ENCODE results near the gene USP22.
"Not testable (repeated sequence)": the region's sequence is repeated elsewhere in the genome, so short reads cannot be mapped to it uniquely, and the experiment has no call there.

Gene USP22

DNA sequence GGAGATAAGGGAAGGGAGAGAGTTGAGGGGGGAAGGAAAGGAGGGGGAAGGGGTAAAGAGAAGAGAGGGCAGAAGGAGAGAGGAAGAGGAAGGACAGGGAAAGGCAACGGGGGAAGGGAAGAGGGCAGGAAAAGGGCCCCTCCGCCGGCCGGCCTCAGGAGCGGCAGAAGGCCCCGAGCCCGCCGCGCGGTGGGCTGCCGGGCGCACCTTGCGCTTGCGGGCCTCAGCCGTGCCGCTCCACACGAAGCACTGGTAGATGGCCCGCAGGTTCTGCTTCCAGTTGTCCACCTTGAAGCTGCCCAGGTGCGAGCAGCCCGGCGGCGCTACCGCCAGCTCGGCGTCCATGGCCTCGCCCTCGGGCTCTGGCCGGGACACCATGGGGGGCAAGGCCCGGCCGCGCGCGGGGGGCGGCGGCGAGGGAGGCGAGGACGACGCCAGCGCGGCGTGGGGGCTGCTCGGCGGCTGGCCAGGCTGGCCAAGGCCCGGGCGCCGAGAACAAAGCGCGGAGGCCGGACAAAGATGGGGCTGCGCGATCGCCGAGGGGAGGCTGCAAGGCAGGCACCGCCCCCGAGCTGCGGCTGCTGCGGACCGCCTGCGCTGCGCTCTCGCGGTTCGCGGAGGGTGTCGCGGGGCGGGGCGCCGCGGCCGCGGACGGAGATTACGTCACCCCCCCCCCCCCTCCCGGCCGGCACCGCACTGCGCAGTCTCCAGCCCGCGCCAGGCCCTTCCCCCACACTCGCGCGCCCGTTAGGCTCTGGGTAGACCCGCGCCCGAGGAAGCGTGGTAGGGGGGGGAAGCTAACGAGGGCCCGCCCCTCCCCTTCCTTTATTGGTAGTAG is at the start of gene USP22:
Gene USP22, minus strand, starts transcription at position 554 of the 838 bp plus-strand sequence. Its CDS starts 176 bp downstream, at position 378.
- no peak for DNase-seq (ENCODE audit: low spot score)

DNA sequence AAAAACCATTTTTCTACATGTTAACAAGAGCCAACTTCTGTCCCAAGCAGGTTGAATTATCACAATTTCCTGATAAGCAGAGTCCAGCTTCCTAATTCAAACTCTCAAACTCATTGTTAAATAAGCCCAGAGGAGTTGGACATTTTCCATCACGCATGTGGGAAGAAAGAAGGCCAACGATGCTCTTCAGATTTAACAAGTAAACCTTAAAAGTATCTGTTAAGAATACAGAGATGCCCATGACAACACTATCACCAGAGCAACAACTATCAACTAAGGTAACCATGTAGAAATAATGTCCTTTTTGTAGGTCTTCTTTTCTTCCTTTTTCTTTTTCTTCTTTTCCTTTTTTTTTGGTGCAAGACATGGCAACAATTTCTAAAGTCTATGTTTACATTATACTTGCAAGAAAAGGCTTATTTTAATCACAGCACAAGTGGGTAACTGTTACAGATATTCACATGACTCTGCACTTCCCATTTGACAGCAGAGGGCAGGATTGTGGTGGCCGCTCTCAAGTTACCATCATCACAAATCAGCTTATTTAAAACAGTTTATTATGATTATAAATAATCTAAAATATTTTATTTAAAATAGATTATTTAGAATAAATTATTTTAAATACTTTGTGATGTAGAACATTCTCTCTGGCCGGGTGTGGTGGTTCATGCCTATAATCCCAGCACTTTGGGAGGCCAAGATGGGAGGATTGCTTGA is 48.2 kb upstream of the USP22 start:
- DNase-seq (ENCODE audit: low spot score), result peak; percentile 69

DNA sequence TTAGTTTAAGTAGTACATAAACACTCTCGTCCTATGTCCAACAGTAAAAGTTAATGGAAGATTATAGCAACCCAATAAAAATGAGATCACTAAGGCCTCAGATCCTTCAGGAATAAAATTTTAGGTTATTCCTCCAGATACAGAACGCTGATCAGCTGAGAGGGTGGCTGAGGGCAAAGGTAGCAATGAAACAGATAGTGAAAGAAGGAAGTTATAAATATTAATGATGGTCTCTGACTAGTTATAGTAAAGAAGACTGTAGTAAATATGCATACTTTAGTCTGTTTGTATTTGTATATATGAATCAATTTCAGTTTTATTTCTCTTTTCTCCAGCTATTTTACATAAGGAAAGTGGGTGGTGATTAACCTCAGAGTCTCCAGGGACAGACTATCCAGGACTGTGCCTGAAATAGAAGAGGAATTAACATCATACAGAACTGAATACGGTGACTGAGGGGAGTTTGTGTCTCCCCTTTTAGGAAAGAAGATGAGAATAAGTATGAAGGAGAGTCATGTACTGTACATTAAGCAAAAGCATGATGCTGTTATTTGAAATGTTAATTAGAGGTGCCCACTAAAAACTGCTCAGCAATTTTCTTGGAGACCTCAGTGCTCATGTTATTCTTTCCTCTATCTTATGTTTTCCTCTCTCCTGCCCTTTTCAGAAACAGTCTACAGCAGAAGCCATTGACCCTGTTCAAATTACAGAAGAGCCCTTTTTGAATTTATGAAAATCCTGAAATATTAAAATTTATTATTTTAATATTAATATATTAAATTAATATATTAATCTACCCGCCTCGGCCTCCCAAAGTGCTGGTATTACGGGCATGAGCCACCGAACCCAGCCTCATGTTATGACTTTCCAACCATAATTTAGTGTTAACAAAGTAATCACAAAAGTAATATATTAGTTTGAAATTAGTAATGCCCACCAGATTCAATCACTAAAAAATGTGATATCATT is 47.4 kb upstream of the USP22 start:
- DNase-seq (ENCODE audit: low spot score), result no peak

DNA sequence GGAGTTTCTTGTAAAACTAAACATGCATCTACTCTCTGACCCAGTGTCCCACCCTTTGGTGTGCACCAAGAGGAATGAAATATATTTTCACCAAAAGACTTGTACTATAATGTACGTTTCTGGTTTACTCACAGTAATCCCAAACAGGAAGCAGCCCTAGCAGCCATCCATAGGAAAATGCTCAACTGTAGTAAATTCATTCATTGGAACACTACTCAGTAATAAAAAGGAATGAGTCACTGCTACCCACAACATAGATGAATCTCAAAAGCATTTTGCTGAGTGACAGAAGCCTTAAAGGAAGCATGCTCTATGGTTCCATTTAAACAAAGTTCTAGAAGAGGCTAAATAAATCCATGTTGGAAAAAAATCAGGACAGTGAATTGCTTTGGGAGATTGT is 46.3 kb upstream of the USP22 start:
- DNase-seq (ENCODE audit: low spot score), result no peak

DNA sequence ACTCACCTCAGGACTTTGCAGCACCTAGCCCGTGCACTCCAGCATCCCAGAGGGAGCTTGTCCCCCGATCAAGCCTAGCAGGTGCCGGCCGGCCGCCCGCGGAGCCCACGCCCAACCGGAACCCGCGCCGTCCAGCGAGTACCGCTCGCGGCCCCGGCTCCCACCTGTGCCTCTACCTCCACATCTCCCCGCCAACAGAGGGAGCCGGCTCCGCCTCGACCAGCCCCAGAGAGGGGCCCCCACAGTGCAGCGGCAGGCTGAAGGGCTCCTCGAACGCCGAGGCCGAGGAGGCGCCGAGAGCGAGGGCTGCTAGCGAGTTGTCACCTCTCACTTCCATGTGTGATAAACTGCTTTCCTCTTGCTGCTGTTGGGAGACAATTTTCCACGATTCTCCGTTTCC is 42.9 kb upstream of the USP22 start:
- DNase-seq (ENCODE audit: low spot score), result no peak

DNA sequence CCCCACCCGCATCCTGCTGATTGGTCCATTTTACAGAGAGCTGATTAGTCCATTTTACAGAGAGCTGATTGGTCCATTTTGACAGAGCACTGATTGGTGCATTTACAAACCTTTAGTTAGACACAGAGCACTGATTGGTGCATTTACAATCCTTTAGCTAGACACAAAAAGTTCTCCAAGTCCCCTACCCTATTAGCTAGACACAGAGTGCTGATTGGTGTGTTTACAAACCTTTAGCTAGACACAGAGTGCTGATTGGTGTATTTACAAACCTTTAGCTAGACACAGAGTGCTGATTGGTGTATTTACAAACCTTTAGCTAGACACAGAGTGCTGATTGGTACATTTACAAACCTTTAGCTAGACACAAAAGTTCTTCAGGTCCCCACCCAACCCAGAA is 42.5 kb upstream of the USP22 start:
- not testable (repeated sequence) for DNase-seq (ENCODE audit: low spot score)

DNA sequence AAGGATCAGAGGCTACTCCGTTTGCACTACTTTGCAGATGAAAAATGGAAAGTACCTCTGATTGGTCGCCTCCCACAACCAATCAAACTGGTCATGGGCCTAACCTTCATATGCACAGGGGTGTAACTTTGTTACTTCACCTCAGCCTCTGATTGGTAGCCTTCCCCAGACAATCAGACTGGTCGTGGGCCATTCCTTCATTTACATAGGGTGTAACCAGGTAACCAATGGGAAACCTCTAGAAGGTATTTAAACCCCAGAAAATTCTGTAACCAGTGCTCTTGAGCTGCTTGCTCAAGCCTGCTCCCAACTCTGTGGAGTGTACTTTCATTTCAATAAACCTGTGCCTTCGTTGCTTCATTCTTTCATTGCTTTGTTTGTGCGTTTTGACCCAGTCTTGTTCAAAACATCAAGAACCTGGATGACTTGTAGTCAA is 39.2 kb upstream of the USP22 start:
- no peak for DNase-seq (ENCODE audit: low spot score)

DNA sequence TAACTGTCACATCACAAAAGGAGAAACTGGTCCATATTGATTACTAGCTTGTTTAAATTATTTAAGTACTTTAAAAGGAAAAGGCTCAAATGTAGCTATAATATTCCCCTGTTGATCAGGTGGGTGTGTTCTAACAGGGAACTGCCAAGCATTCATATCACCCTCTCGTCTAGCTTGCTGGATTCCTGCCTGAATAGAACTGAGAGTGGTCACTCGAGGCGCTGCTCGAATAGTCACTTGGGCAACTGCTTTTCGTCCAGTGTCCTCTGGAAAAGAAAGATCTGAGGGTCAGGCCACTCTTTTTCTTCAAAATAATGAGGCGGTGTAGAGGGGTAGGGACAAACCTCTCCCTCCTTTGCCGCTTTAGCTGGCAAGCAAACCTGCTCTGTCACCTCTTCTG is 36.4 kb upstream of the USP22 start:
- peak; percentile 24 for DNase-seq (ENCODE audit: low spot score)

DNA sequence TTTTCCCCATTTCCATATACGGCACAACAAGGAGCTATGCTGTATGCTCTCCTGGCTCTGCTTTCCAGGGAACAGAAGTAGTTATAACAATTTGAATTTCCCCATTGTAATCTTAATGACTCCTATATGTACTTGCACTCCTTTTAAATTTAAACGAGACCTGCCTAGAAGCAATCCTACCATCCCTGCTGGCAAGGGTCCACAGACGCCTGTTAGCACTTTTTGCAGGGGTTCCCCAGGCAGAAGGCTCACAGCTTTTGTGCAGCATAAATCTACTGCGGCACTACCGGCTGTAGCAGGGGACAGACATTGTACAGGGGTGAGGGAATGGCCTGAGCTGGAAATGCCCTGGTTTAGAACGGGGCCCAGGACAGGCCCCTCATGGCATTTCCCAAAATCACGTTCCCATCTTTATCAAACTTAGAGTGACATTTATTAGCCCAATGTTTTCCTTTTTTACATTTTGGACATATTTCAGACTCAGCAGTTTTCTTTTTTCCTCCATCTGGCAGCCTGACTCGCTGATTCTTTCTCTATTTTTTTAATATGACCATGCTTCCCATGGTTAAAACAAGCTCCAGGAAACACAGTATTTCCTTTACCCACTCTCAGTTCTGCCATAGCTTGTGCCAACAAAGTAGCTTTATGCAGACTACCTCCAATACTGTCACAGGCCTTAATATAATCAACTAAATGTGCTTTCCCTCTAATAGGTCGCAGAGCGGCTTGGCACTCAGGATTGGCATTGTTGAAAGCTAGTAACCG is 35.4 kb upstream of the USP22 start:
- DNase-seq (ENCODE audit: low spot score), result peak; percentile 19

DNA sequence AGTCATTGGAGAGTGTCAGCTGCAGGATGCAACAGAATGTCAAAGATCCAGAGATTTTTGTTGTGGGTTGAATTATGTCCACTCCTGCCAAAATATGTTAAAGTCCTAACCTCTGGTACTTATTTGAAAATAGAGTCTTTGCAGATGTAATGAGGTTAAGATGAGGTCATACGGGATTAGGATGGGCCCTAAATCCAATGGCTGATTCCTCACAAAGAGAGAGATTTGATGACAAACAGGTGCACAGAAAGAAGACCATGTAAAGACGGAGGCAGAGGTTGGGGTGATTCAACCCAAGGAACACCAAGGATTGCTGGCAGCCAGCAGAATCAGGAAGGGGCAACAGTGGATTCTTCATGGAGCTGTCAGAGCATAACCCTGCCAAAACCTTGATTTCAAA is 34.5 kb upstream of the USP22 start:
- DNase-seq (ENCODE audit: low spot score), result no peak

DNA sequence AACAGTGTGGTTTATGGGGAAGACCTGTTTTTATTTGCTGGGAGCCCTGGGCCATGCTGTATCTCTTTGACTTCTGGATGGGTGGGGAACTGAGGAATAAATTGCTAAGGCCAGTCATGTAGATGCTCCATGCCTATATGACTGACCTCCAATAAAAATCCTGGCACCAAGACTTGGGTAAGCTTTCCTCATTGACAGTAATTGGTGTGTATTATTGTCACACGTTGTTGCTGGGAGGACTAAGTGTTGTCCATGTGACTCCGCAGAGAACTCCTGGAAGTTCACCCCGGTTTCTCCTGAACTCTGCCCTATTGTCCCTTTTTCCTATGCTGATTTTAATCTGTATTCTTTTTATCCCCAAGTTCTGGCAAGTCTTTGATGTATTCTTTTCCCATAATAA is 33.4 kb upstream of the USP22 start:
- DNase-seq (ENCODE audit: low spot score), result peak; percentile 28

DNA sequence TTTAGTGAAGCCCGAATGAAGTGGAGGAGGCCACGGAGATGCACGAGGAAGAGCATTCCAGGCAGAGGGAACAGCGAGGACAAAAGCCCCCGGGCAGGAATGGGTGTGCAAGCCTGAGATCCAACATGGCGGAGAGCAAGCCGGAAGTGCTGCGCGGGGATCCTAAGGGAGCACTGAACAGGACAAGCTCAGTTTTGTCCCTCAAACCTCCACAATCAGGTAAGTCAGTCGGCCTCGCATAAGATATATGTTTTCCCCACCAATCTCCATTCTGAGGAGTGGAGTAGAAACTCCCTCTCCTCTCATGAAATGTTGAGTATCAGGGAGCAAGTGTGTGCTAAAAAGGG is 32.9 kb upstream of the USP22 start:
- no peak for DNase-seq (ENCODE audit: low spot score)

DNA sequence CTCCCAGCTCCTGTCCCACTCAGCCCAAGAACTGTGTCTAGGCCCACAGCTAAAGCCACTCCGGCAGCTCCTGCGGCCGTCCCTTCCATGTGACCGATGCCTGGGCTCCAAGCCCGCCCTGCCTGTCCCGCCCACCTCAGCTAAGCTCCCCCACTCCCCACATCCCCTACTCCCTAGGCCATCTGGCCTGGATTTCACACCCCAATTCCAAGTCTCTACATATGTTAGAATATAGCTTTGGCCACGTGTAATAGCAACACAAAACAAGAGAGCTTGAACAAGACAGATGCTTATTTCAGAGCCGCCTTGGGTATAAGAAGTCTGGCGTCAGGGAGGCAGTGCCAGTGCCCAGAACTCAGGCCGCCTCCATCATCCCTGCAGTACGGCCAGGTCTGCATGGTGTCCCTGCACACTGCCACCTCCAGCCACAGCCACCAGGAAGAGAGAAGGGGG is 30.0 kb upstream of the USP22 start:
- no peak for DNase-seq (ENCODE audit: low spot score)

DNA sequence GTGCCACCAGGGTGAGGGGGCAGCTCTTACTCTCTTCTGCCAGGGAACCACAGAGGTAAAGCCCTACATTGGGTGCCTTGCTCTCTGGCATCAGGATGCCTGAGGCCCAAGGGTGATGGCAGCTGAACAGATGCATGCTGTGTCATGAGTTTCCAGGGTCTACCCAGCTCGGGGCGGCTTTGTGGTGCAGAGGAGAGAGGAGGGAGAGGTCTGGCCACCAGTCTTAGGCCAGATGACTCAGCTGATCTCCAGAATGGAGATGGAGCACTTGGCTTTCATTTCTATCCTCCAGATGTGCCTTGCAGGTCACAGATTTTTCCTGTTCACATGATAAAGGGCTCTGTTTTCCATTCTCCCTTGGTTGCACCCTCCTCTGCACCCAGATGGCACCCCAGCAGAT is 23.6 kb upstream of the USP22 start:
- DNase-seq (ENCODE audit: low spot score), result no peak

DNA sequence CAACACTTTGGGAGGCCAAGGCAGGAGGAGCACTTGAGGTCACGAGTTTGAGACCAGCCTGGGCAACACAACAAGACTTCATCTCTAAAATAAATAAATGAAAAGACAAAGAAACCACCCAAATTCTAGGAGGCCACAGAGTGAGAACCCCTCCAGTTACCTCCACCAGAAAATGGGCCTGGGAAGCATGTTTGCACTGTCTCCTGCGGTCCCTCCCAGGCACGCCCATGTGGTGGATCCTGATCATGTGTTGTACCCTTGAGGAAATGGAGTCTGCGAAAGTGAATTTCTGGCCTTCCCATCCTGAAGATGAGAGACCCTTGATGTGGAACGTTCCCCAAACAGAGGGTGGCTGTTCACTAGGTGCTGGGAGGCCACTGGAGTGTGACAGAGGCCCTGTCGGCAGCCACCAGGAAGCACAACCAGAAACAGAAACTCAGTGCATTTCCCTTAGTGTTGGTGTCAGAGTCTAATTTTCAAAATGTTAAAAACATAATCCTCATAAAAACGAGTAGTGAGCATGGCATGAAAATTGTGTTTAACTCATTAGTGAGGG is 19.2 kb upstream of the USP22 start:
- DNase-seq (ENCODE audit: low spot score), result no peak

DNA sequence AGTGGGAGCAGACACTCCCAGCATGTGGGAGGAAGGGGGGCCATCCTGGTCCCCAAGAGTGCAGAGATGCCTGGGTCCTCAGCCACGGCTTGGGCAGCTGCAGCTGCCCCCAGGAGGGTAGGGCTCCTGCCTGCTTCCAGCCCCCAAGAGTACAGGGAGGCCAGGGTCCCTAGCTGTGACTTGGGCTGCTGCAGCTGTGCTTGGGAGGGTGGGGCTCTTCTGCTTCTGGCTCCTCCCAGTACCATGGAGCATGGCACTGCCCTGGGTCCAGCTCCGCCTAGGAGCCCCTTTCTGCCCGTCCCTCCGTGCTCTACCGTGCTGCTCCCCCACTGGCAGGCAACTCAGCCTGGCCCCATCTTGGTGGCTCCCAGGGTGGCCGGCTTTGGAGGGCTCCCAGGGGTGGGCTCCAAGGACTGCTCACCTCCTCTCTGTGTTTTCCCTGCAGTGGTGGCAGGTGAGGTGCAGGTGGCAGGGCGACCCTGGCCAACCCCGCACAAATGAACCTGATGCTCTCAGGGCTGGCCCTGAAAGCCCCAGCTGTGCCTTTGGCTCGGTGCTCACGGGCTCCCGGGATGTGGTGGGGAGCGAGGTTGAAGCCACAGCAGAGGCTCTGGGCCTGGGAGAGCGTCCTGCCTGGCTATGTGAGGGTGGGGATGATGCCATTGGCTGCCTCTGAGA is 18.5 kb upstream of the USP22 start:
- no peak for DNase-seq (ENCODE audit: low spot score)

DNA sequence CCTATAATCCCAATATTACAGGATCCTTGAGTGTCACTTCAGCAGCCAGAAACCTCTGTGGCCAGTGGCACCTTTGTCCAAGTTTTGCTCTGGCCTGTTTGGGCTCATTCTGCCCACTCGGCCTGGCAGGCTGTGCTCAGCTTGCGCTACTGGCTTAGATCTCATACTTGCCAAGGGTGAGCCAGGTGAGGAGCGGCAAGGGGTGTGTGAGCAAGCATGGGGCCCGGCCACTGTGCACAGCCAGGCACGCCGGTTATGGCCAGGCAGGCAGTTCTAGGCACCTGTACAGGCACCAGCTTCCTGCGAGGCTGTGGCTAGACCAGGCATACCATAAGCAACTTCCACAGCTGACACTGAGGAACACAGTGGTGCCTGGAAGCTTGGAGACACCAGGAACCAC is 16.9 kb upstream of the USP22 start:
- no peak for DNase-seq (ENCODE audit: low spot score)

DNA sequence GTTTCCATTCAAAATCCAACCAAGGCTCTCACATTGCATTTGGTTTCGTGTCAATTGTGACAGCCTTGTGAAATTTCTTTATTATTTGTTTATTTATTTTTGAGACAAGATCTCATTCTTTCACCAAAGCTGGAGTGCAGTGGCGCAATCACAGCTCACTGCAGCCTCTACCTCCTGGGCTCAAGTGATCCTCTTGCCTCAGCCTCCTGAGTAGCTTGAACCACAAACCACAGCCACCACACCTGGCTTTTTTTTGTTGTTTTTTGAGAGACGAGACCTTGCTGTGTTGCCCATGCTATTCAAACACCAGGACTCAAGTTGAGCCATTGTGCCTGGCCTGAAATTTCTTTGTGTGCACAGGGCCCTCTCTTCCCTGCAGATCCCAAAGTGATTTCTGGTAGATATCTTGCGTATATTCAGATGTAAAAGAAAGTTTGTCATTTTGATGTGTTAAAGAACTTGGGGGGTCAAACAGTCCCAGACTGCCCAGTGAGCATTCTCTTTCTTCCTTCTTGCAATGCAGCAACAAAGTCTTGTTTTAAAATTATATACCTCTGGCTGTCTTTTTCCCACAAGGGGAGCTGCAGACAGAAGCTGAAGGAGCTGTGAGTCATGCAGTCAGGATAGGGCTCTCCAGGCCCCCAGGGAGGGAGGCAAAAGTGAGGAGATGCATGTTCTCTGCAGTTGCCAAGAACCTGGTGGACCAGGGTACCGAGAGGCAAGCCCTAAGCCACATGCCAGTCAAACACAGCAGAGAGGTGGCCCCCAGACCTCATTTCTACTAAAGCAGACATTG is 15.5 kb upstream of the USP22 start:
- DNase-seq (ENCODE audit: low spot score), result no peak

DNA sequence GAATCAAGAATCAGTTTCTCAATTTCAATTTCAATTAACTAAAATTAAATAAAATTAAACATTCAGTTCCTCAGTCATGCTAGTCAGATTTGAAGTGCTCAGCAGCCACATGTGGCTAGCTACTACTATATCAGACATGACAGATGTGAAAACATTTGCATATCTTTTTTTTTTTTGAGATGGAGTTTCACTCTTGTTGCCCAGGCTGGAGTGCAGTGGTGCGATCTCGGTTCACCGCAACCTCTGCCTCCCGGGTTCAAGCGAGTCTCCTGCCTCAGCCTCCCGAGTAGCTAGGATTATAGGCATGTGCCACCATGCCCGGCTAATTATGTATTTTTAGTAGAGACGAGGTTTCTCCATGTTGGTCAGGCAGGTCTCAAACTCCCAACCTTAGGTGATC is 10.2 kb upstream of the USP22 start:
- not testable (repeated sequence) for DNase-seq (ENCODE audit: low spot score)

DNA sequence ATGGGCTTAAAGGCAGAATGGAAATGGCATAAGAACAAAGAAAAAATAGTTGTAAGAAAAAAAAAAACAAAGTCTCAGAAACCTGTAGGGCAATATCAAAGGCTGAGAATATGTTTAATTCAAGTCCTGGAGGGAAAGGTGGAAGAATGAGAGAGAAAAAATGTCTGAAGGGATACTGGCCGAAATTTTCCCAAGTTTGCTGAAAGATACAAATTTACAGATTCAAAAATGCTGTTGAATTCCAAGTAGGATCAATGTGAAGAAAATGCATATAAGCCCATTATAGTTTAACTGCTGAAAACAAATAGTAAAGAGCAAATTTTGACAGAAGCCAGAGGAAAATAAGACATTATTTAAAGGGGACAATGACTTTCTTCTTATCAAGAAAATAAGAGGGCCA is 6.6 kb upstream of the USP22 start:
- no peak for DNase-seq (ENCODE audit: low spot score)

All from pons (tissue), 1 donor.